HG02885 (cell line): ENCODE data around the gene IGF1R.

ENCODE experiments used
- ATAC-seq: cut with Tn5 transposase; IDR thresholded peaks from one replicate; pipeline ENCODE4 v1.9.1; 2021; ENCODE audit warnings: mild to moderate bottlenecking; ENCODE audit not compliant: unreplicated experiment, poor library complexity

Gene IGF1R

DNA sequence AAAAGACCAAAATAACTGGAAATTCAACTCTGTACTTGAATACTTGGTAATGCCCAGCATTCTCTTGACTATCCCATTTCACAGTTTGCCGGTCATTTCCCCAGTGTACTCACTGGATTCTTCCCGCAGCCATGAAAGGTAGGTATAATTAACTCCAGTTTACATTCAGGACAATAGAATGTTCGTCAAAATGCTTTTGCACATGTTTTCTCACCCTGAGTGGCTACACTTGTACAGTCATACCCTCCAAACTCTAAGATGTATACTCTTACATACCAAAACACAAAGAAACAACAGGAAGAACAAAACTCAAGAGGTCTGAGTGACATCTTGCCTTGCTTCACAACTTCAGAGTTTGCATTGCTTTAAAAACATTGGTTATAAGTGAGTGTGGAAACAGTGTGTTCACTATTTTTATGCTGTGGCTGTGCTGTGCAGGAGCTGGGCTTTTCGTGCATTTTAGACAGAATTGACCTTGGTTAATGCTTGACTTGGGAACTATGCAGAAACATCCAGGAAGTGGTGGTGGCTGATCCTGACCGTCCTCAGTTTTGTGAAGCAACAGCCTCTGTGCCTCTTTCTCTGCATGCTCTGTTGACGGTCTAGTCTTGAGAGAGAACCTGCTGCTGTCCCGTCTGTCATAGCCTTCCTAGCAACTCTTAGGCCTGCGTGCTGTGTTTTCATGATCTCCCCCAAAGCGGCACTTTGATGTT, 90.5 kb downstream of the IGF1R start:
- no peak for ATAC-seq

DNA sequence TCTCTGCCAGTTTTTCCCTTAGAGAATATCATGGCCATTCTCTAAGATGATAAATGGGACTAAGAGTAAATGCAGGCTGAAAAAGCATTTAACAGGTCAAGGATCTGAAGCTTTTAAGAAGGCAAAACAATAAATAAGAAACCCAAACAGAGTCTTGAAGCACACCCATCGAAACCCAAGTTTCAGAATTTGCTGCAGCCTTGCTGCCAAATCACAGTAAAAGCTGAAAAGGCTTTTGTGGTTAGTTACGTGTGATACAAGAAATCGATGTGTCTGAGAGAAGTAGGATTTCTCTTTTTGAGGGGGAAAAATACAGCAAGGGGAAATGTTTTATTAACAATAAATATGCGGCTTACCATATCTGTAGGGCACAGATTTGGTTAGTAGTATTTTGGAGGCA, 92.0 kb downstream of the IGF1R start:
- ATAC-seq, result no peak

DNA sequence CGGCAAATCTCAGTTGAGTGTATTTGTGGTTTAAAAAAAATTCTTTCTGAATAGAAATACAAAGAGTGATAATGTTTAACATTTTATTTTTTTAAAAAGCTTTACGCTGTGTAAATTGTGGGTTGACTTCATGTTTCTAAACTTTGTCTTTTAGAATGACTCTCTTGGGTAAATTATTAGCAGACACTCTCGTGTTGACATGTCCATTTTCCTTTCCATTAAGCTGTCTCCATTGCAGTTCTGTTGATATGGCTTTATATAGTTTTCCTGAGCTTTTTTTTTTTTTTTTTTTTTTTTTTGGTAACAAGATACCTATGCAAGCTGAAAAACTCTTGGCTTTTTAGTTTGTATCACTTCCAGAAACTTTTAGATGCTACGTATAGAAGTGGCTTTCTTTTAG, 92.6 kb downstream of the IGF1R start:
- no peak for ATAC-seq

DNA sequence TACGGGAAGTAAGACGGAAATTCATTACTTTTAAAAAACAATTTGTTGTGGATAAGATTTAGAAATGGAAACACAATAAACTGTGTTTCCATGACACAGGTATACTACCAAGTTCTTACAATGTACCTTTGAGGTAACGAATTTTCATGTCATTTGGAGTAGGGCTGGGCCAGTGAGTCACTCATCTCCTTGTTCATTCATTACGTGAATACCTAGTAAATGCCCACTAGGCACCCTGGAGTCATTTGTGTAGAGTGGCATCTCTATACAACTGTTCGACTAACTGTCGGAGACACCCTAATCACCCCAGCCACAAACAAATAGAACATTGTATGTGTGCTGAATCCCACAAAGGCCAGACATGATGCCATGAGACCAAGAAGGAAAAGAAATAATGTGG, 94.8 kb downstream of the IGF1R start:
- no peak for ATAC-seq

DNA sequence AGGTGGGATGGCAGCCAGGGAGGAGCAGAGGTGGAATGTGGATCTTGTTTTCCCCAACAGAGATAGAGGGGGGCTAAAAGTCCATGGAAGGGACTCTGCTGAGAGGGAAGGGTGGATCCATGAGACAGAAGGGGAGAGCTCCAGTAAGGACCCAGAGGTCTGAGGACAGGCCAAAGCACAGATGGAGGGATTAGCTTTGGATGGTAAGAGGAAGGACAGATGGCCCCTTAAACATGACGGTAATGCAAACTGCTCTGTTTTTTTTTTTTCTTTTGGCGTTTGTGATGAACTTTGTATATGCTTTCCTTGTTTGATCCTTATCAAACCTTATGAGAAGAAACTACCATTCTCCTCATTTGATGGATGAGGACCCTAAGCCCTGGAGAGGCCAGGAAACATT, 96.2 kb downstream of the IGF1R start:
- ATAC-seq, result no peak

DNA sequence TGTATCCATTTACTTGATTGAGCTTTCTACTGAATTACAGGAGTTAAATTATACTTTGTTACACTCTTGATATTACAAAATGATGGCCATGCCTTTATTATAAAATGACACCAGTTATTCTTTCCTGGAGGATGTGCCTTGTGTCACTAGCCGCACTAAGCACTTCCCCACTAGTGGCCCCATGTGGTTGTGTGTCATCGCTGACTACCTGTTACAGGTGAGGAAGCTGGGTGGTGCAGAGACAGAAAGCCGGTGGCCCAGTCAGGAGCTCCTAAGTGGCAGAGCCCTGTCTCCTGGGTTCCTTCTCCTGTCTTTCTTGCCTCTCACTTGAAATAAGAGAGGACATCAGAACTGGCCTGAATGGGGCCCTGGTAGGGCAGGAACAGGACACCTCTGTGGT, 96.8 kb downstream of the IGF1R start:
- no peak for ATAC-seq

DNA sequence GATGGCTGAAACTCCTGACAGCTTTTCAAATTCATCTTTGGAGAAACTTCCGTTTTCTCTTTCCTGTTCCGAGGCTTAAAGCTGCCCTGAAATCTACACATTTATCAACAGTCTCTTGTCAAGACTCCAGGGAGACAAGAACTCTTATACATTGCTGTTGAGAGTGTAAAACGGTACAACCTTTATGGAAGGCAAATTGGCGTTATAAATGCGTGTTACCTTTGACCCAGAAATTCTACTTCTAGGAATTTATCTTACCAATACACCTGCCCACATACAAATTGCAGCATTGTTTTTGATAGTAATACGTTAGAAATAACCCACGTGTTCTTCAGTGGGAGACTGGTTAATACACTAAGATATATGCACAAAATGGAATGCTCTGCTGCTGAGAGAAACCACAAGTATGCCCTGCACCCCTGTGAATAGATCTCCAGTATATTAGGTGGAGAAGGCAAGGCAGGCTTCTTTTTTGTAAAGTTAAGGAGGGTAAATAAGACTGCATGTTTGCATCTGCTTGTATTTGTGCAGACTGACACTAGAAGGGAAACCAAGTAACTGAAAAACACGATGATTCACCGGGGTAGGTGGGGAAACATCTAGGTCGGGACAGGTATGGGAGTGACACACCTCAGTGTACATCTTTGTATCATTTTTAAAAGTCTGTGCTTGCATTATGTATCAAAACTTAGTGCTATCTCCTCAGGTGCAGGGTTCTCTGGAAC, 97.5 kb downstream of the IGF1R start:
- no peak for ATAC-seq

DNA sequence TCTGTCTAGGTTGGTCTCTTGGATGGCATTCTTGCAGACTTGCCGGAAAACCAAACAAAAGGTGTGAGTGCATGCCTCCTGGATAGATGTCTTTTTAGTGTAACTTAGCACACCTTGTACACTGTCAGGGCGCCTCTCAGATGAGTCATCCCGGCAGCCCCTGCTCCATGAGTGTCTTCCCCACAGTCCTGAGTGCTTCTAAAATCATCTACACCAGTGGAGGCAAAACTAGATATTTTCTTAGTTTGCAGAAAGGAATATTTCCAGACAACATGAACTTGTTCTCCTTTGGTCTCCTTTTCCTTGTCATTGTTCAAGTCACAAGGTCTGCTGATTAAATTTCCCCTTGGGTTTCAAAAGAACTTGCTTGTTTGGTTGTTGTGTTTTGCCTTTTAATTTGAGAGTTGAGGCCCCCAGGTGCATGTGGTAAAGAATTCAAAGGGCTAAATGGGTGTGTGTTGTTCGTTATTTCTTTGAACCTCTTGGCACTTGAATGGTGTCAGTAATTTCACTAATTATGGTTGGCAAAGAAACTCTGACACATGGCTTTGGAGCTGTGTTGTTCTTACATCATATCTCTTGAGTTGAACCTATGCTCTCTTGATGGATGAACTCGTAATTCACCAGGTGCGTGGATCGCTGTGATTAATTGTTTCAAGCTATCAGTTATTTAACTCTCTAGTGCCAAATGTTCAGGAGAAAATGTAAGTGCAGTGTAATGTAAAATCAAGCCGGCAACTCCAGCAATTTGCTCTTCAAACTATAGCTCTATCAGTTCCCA, 98.2 kb downstream of the IGF1R start:
- no peak for ATAC-seq

DNA sequence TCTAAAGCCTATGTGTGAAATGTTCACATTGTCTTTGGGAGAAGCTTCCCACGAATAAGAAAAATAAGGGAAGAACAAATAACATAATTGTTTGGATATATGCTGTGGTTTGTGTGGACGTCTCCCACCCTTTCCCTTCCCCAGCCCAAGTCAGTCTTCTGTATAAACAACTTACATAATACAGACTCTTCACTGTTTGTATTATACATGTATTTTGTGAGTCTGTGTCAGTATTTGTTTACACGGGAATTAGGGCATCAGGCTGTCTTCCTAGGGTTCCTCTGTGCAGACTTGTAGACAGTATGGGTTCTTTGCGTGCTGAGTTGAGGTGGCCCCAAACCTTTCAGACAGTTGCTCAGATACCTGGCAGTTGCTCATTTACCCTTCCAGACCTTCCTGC, 103.4 kb downstream of the IGF1R start:
- no peak for ATAC-seq

DNA sequence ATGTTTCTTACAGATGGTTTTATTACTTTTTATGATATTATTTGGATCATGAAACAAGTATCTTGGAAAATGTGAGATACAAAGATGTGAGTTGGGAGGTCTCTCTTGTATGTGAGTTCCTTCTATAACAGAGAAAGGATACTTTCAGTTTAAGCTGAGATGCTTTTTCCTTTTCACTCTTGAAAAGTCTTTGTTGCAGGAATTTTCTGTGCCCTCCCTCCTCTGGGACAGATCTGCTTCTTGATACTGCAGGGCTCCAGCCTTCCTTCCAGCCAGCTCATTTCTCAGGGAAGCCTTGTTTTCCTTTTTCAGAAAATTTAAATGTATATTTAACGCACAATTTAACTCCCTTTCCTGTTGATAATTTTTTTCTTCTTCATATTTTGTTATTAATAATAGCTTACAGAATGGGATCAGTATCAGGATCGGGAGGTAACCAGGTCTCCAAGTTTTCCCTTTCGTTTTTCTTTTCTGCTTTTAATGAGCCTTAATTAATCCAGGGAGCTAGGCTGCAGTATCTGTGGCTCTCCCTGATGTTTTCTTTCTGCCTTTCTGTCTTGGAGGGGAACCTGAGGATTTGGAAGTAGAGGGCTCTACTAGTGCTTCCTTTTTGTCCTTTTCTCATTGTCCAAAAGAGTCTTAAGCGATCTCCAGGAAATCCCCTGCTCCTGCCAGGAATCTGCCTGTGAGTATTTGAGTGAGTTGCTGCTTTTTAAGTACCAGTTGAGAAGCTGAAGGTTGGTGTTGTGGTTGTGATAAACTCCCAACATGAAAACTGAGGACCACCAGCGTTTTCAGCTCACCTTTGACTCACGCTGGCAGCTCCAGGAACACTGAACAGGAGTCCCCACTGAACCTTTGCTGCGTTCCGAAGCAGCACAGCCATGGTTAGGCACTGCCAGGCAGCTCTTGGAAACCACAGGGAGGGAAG, 105.7 kb downstream of the IGF1R start:
- ATAC-seq, result no peak

DNA sequence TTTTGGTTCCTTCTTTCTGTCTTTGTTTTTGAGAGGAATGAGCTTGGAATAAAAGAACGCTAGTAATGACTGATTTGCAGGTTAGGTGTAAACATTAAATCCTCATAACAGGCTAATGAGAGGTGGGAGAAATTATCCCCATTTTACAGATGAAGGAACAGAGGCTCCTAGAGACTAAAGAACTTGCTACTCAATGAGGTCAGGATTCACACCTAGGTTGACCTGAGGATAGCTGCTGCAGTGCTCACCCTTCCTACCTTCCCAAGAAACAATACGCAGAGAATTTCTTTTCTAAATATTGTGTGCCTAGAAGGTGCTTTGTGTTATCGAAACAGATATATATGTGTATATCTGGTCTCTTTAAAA, 106.3 kb downstream of the IGF1R start:
- ATAC-seq, result no peak

DNA sequence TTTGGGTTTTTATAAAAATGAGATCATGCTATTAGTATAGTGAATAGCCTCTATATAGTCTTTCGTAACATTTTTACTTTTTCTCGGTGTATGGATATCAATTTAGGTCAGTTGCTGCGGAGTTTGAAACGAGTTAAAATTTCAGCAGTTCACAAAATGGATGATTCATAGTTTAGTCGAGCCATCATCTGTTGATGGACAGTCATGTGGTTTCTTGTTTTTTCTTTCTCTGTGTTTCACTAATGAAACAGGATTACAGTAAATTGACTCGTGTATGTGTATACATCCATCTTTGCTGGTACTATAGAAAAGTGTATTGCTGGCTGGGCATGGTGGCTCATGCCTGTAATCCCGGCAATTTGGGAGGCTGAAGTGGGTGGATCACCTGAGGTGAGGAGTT, 106.8 kb downstream of the IGF1R start:
- no peak for ATAC-seq

DNA sequence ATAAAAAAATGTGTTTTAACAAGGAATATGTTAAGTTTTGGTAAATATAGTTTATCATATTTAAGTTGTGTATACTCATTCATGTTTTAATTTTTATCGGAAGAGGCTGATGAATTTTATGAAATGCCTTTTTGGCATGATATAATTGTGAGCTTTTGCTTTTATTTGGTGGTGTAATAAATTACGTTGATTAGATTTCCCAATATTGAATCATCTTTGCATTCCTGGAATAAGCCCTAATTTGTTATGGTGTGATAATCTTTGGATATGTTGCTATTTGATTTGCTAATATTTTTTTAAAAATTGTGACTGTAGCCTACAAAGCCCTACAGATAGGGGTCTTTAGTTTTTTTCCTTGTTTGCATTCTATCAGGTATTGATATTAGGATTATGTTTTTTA, 107.4 kb downstream of the IGF1R start:
- ATAC-seq, result no peak

DNA sequence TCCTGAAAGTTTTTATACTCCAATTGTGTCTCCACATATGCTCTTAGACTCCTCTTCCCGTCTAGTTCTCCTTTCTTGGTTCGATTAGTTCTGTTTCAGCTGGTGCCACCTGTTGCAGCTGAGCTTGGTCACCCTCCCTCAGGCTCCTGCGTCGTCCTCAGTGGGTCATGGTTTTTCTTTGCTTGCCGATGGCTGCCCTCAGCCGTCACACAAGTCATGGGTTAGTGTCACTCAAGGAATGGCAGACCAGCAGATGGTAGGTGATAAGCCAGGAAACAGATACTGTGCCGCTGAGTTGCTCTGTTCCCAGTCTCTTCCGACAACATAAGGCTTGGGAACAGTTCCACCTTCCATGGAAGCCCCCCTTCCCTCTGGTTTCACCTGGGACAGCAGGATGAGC, 109.9 kb downstream of the IGF1R start:
- ATAC-seq, result no peak

DNA sequence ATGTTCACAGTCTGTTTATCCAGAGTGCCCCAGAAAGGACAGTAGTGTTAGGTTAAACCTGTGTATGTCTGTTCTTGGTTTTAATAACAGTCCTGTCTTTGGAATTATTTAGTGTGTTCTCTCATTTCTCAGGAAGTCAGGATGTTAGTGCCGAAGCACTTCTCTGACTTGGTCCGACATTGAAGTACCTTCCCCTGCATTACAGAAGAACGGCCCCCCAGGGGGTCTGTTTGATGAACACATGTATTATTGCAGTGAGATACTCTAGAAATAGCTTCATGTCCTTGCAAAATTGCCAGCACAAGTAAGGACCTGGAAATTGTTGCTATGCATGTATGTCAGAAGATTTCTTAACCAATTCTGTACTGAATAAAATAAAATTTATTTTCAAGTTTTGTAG, 110.9 kb downstream of the IGF1R start:
- no peak for ATAC-seq

DNA sequence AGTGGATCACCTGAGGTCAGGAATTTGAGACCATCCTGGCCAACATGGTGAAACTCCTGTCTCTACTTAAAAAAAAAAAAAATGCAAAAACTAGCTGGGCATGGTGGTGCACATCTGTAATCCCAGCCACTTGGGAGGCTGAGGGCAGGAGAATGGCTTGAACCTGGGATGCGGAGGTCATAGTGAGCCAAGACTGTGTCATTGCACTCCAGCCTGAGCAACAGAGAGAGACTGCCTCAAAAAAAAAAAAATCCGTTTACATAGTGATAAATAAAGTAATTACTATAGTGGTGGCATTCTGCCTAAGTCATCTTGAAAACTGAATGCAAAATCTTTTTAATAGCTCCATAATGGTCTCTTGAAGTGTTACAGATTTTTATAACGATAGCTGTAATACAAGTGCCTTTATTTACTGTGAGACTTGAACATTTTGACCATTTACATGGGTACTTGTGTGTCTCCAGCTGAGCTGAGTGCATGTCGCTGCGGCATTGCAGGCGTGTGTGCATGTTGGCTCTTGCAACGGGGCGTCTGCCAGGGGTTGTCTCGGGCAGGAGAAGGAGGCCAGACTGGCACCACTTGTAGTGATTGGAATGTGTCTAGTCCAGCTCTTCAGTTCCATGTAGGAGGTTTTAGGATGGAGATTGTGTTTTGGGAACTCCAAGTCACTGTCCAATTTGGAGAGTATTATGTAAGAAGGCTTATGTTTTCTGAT, 111.9 kb downstream of the IGF1R start:
- ATAC-seq, result no peak

DNA sequence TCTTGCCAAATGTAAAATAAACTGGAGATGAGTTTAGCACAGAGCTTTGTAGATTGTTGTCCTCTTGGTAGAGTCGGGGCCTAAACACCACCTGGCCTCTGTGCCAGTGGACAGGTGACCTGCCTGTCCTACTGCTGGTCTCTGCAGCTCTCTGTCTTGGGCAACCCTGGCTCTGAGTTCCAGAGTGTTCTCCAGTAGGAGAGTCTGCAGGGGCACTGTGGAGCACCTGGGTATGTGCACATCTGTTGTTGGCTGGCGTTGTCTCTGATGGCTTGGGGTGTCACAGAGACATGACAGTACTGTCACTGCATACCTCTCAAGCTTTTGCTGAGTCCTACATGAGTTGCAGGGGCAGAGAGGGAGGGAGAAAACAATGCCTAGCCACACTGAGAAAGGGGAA, 112.6 kb downstream of the IGF1R start:
- ATAC-seq, result no peak

DNA sequence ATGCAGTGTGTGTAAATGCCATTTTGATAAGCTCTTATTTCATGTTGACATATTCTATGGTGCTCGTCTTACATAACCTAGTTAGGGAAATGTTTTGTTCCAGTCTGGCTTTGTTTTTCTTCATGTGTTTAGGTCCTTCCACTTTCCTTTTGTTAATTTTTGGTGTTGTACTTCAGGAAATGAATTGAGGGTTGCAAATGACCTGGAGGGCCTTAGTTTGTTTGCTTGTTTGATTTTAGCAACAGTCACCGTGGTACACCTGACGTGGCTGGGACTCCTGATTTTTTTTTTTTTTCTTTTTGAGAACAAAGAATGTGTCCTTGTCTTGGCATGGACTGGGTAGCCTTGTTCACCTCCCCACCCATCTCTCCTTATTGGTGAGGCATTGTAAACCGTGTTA, 114.8 kb downstream of the IGF1R start:
- ATAC-seq, result no peak

DNA sequence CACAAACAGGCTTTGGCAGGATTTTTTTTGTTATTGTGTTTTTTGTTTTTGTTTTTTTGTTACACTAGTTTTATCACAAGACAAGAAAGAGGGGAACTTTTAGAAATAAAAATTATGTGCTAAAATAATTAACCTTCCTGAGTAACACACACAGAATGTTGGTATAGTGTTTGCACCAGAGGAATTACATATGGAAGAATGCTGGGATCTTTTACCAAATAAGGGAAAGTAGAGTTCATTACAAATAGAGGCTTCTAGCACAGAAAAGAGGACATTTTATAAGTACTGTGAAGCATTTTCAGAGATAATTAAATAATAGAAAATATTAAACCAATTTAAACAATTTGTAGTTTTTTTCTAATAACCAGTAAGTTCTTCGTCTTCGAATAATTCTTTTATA, 116.0 kb downstream of the IGF1R start:
- ATAC-seq, result no peak

DNA sequence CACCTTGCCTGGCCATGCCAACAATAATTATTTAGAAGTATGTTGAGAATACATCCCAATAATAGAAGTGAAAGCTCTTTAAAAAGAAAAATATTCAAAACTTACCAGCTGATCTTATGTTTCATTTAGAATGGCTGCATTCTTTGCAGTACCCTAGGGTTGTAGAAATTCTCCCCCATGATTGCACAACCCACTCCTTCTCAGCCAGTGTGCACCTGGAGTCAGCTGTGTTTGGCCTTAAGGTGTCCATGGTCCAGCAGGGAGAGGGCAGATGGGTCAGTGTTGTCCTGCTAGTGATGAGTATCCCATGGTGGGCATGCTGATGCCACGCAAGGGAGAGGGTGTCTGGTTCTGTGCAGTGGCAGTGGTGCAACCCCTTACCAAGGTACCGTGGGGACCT, 117.3 kb downstream of the IGF1R start:
- no peak for ATAC-seq
